Measurements from ENCODE around the gene ARHGAP26.

GRCh38 chr5:143168921-143169810 lies 399.0 kb downstream of the ARHGAP26 start:
- TF ChIP-seq POLR2A (IDR thresholded peaks at IDR 0.05; ENCODE audit: low read depth) (no peak), CTCF (IDR thresholded peaks at IDR 0.05) (no peak)
